Osteoblast (primary cell): Measurements from ENCODE around the gene STRADA. TPM values are rescaled to one million over a fixed set of nuclear protein-coding genes. Genes with fewer than 3 reads are reported as not detected.

Experiments used
- DNase-seq: peaks from one replicate; pipeline ENCODE4 v3.0.0; 2011; ENCODE audit warnings: low spot score, mixed read lengths; ENCODE audit not compliant: insufficient read length; ENCODE audit errors: missing footprints
- H2AFZ ChIP-seq: 2 replicates; pipeline ENCODE4 v1.6.0; 2011; ENCODE audit warnings: mild to moderate bottlenecking, low read length
- H3K27ac ChIP-seq: 2 replicates; pipeline ENCODE4 v1.5.1; 2011; ENCODE audit warnings: mild to moderate bottlenecking, low read depth, low read length, moderate library complexity
- H3K27me3 ChIP-seq: 2 replicates; pipeline ENCODE4 v1.6.0; 2012; ENCODE audit warnings: mild to moderate bottlenecking, control low read depth, inconsistent platforms, low read length, moderate library complexity; ENCODE audit not compliant: insufficient read depth
- H3K36me3 ChIP-seq: 2 replicates; pipeline ENCODE4 v1.5.1; 2011; ENCODE audit warnings: mild to moderate bottlenecking, low read length, control low read depth, moderate library complexity; ENCODE audit not compliant: insufficient read depth
- H3K4me1 ChIP-seq: 2 replicates; pipeline ENCODE4 v1.5.1; 2011; ENCODE audit warnings: mild to moderate bottlenecking, low read length, control low read depth, moderate library complexity; ENCODE audit not compliant: insufficient read depth
- H3K4me2 ChIP-seq: 2 replicates; pipeline ENCODE4 v1.6.0; 2011; ENCODE audit warnings: mild to moderate bottlenecking, low read length; ENCODE audit not compliant: insufficient read depth
- H3K4me3 ChIP-seq: fragments of 200-600 bp; sonication (generic); 3 replicates; pipeline ENCODE4 v1.5.1; 2012; ENCODE audit warnings: mild to moderate bottlenecking, low read length, inconsistent platforms; ENCODE audit not compliant: insufficient read depth
- H3K79me2 ChIP-seq: 2 replicates; pipeline ENCODE4 v1.6.0; 2012; ENCODE audit warnings: mild to moderate bottlenecking, low read length, control low read depth, inconsistent platforms; ENCODE audit not compliant: insufficient read depth
- H3K9me3 ChIP-seq: 2 replicates; pipeline ENCODE4 v1.5.1; 2011; ENCODE audit warnings: low read depth, low read length, control low read depth
- H4K20me1 ChIP-seq: 2 replicates; pipeline ENCODE4 v1.6.0; 2012; ENCODE audit warnings: mild to moderate bottlenecking, low read length, control low read depth; ENCODE audit not compliant: insufficient read depth
- CTCF ChIP-seq: IDR thresholded peaks from 2 replicates; pipeline ENCODE4 v1.5.1; 2011; ENCODE audit warnings: mild to moderate bottlenecking, low read depth, low read length, moderate library complexity; ENCODE audit errors: extremely low read depth
- total RNA-seq: library from RNA; depleted of rRNA; stranded (reverse); fragments of >200 nt; gene quantifications from 2 replicates; pipeline ENCODE4 v1.2.3, GENCODE V29; 2012

STRADA gene
- total RNA-seq, 1 donor, result 29.7 TPM

- peak; percentile 52 for DNase-seq
Observed at GRCh38 chr17:63704259-63704576, 37.4 kb downstream of the STRADA start.

DNA sequence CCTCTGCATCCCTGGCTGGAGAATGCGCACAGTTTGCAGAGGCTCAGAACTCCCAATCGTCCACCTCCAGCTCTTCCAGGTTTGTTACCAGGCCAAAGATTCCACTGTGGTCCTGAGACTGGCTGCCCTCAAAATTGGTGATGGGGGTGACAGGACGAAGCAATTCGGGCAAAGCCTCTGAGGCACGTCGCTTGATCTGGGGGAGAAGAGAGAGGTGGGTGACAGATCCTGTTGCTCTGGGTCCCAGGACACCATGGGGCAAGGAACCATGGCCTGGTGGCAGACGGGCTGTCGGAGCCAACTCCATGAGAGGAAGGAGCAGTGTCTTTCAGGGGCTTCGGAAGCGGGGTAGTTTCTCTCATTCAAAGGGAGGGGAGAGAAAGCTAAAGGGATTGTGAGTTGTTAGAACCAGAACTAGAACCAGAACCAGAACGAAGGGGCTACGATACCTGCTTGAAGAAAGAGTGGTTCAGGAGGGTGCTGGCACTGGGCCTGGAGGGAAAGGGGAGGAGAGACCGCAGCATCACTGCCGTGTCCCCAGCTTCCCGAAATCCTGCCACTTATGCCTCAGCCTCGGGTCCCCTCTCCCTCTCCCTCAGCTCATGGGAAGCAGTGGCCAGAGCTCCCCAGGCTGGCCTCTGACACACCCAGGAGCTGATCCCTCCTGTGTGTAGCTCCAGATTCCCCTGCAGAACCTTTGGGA is 37.9 kb downstream of the STRADA start:
- Histone ChIP-seq H3K79me2 (no peaks in the 10 kb centered on the region), H3K4me1 (peaks cover 8% of the 10 kb centered on the region), H4K20me1 (no peaks in the 10 kb centered on the region), H3K9me3 (no peaks in the 10 kb centered on the region), H3K4me2 (no peak overlapping the region), H3K4me3 (no peak overlapping the region), H3K27me3 (no peaks in the 10 kb centered on the region), H3K27ac (no peak overlapping the region), H3K36me3 (peaks cover 16% of the 10 kb centered on the region), H2AFZ (no peak overlapping the region)
- peak; percentile 73 for DNase-seq
- TF ChIP-seq CTCF, result no peak

More at GRCh38 chr17:63704259-63704576, 37.4 kb downstream of the STRADA start:
- Histone ChIP-seq H3K79me2 (no peaks in the 10 kb centered on the region), H4K20me1 (no peaks in the 10 kb centered on the region), H3K4me3 (no peak overlapping the region), H3K4me1 (peaks cover 8% of the 10 kb centered on the region), H3K4me2 (no peak overlapping the region), H2AFZ (no peak overlapping the region), H3K9me3 (no peaks in the 10 kb centered on the region), H3K36me3 (peaks cover 21% of the 10 kb centered on the region), H3K27me3 (no peaks in the 10 kb centered on the region), H3K27ac (no peak overlapping the region)
- TF ChIP-seq CTCF, result no peak

DNA sequence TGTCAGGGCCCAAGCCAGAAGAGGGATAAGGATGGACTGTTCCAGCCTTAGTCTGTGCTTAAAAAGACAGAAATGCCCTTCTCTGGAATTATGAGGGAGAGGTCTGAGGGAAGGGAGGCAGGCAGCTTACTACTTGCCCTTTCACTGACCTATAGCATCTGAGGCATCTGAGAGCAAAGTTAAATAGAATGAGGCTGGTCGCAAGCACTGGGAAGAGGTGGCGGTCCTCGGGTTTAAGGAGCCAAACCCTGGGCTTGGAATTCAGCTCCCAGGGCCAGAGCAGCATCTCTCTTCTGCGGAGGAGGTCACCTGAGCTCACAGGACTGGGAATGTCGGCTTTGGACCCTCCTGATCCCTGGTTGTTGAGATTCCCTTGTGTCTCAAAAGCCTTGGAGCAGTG is 38.6 kb downstream of the STRADA start:
- Histone ChIP-seq H3K4me2 (no peak overlapping the region), H3K4me1 (peaks cover 8% of the 10 kb centered on the region), H3K79me2 (no peaks in the 10 kb centered on the region), H2AFZ (no peak overlapping the region), H3K27ac (no peak overlapping the region), H3K9me3 (no peaks in the 10 kb centered on the region), H3K27me3 (no peaks in the 10 kb centered on the region), H3K4me3 (no peak overlapping the region), H3K36me3 (peaks cover 15% of the 10 kb centered on the region), H4K20me1 (peaks cover 4% of the 10 kb centered on the region)
- no peak for DNase-seq
- no peak for TF ChIP-seq CTCF

- H3K4me2 ChIP-seq, result no peak overlapping the region
Observed at GRCh38 chr17:63702721-63703015, 38.9 kb downstream of the STRADA start.

More at GRCh38 chr17:63702721-63703015, 38.9 kb downstream of the STRADA start:
- no peaks in the 10 kb centered on the region for H3K27me3 ChIP-seq
- H3K9me3 ChIP-seq, result no peaks in the 10 kb centered on the region
- peaks cover 4% of the 10 kb centered on the region for H4K20me1 ChIP-seq
- no peak for TF ChIP-seq CTCF
- H3K4me1 ChIP-seq, result peaks cover 8% of the 10 kb centered on the region
- peaks cover 15% of the 10 kb centered on the region for H3K36me3 ChIP-seq
- H3K27ac ChIP-seq, result no peak overlapping the region
- H3K79me2 ChIP-seq, result no peaks in the 10 kb centered on the region
- no peak overlapping the region for H3K4me3 ChIP-seq
- DNase-seq, result peak; percentile 58
- H2AFZ ChIP-seq, result no peak overlapping the region
